ENCODE measurements around the gene CDH23.

Gene CDH23

DNA sequence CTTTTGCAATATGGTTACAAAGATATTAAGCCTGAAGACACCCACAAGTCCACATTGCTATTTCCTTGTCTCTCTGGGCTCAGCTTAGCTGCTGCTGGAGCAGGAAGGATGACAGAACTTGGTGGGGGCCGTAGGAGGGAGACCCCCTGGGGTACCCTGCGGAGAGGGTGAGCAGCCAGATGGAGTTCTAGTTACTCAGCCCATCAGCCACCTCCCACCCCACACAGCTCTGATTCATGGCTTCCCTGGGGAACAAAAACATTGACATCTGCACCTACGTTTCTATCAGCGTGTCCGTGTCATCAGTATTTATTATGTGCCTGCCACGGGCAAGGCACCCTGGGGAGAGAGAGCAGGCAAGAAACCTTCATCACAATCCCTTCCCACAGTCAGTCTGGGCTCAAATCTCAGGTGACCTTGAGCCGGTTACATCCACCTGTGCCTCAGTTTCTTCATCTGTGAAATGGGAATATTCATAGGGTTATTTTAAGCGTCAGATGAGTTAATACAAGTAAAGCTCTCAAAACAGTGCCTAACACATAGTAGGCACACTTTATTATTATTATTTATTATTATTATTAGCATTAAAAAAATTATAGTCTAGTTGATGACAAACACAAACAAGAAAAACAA lies 191.3 kb downstream of the CDH23 start:
- no peak overlapping the region for H2AFZ ChIP-seq
- H3K4me2 ChIP-seq (ENCODE audit: low read length): no peak overlapping the region
- no peak overlapping the region for H3K9ac ChIP-seq
- H3K4me3 ChIP-seq (ENCODE audit: low read depth, low read length): no peak overlapping the region
- H3K4me1 ChIP-seq: peaks cover 48% of the 10 kb centered on the region
- TF ChIP-seq, protein P1, sequence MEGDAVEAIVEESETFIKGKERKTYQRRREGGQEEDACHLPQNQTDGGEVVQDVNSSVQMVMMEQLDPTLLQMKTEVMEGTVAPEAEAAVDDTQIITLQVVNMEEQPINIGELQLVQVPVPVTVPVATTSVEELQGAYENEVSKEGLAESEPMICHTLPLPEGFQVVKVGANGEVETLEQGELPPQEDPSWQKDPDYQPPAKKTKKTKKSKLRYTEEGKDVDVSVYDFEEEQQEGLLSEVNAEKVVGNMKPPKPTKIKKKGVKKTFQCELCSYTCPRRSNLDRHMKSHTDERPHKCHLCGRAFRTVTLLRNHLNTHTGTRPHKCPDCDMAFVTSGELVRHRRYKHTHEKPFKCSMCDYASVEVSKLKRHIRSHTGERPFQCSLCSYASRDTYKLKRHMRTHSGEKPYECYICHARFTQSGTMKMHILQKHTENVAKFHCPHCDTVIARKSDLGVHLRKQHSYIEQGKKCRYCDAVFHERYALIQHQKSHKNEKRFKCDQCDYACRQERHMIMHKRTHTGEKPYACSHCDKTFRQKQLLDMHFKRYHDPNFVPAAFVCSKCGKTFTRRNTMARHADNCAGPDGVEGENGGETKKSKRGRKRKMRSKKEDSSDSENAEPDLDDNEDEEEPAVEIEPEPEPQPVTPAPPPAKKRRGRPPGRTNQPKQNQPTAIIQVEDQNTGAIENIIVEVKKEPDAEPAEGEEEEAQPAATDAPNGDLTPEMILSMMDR (IDR thresholded peaks at IDR 0.05): no peak
- H3K79me2 ChIP-seq: no peaks in the 10 kb centered on the region
- H3K27me3 ChIP-seq (ENCODE audit: control insufficient read depth, insufficient read depth, low read length): no peaks in the 10 kb centered on the region
- no peaks in the 10 kb centered on the region for H3K9me3 ChIP-seq (ENCODE audit: control insufficient read depth, low read length)
- no peak overlapping the region for H3K27ac ChIP-seq
- H3K36me3 ChIP-seq (ENCODE audit: control insufficient read depth, insufficient read depth, low read length): no peaks in the 10 kb centered on the region

DNA sequence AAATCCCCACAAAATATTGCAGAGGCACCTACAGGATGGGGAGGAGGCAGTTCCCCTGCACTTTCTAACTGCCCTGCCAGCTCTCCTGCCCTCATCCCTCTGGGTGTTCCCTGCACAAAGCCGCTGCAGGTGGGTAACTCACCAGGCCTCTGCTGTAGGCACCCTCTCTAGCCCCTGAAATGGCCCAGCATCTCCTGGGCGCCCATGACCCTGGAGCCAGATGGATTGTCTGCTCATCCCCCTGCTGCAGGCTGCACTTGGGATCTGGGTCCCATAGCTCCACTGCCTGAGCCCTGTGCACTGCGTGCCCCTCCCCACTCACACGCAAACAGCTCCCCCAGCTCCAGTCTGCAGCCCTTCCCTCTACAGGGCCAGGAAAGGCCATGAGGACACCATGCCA lies 192.0 kb downstream of the CDH23 start:
- no peaks in the 10 kb centered on the region for H3K9me3 ChIP-seq (ENCODE audit: control insufficient read depth, low read length)
- TF ChIP-seq, protein P1 (IDR thresholded peaks at IDR 0.05): no peak
- H2AFZ ChIP-seq: peak overlapping the region; percentile 38

DNA sequence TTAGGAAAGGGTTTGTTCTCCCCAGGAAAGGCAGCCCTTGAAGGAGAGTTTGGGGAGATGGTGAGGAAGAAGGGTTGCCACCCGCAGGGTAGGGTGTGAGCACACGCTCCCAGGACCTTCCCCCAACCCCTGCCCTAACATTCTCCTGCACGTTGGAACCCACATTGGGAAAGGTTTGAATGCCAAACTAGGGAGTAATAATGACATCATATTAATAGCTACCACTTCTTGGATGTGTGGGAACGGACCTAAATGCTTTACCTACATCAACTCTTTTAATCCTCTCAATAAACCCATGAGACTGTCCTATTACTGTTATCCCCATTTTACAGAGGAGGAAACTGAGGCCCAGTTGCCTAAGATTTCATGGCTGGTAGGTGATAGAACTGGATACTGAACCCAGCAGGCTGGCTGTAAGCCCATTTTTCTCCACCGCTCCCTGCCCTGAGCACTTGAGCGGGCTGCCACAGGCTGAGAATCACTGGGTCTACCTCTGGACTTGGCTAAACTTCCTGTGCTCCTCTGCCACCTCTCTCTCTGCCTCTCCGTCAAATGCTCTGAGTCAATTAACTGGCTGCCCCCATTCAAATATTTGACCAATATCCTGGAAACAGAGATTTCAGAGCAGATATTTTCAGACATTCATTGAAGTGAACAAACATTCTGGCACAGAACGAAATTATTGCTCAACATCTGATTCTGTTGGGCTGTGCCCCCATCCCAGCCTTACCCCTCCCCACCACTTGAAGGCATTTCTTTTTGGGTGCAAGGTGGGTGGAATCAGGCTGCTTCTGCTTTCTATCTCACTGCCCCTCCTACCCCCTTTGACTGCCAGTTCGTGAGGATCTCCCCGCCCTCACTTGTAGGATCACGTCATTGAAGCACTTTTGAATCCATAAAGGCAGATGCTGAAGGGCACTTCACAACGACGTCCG lies 193.2 kb downstream of the CDH23 start:
- H3K27ac ChIP-seq: peak overlapping the region; percentile 94
- H3K4me1 ChIP-seq: peaks cover 43% of the 10 kb centered on the region

More for the DNA sequence above, 192.0 kb downstream of the CDH23 start:
- Histone ChIP-seq H3K4me3 (ENCODE audit: low read depth, low read length) (no peak overlapping the region), H3K9ac (no peak overlapping the region), H3K36me3 (ENCODE audit: control insufficient read depth, insufficient read depth, low read length) (no peaks in the 10 kb centered on the region), H3K79me2 (no peaks in the 10 kb centered on the region), H3K4me1 (peaks cover 48% of the 10 kb centered on the region), H3K27ac (peak overlapping the region; percentile 94), H3K27me3 (ENCODE audit: control insufficient read depth, insufficient read depth, low read length) (no peaks in the 10 kb centered on the region), H3K4me2 (ENCODE audit: low read length) (no peak overlapping the region)

DNA sequence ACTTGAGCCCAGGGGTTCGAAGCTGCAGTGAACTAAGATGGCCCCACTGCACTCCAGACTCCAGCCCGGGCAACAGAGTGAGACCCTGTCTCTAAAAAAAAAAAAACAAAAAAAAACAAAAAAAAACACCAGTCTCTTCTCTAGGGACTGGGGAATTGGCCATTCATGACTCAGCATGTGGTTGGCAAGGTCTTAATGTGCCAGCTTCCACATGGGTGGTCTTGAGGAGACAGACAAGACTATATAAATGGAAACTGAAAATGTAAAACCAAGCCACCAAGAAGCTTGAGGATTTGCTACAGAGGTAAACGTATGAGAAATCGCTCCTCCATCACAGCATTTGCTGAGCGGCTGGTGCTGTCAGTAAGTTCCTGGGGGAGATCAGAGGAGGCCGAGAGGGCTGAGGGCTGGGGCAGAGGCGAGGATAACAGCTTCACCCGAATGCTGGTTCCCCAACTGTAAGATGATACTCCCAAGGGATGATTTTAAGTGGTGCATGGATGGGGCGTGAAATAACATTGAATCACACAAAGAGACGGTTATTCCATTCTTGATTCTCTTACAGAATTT lies 194.1 kb downstream of the CDH23 start:
- Histone ChIP-seq H3K27me3 (ENCODE audit: control insufficient read depth, insufficient read depth, low read length) (no peaks in the 10 kb centered on the region), H3K36me3 (ENCODE audit: control insufficient read depth, insufficient read depth, low read length) (no peaks in the 10 kb centered on the region), H3K27ac (peak overlapping the region; percentile 94), H3K79me2 (no peaks in the 10 kb centered on the region), H3K4me1 (peaks cover 45% of the 10 kb centered on the region), H3K9me3 (ENCODE audit: control insufficient read depth, low read length) (no peaks in the 10 kb centered on the region), H2AFZ (peak overlapping the region; percentile 36), H3K4me2 (ENCODE audit: low read length) (no peak overlapping the region), H3K4me3 (ENCODE audit: low read depth, low read length) (no peak overlapping the region), H3K9ac (no peak overlapping the region)
- TF ChIP-seq, protein P1 (IDR thresholded peaks at IDR 0.05): no peak

More for the DNA sequence above, 193.2 kb downstream of the CDH23 start:
- peak overlapping the region; percentile 36 for H2AFZ ChIP-seq
- H3K9me3 ChIP-seq (ENCODE audit: control insufficient read depth, low read length): no peaks in the 10 kb centered on the region
- H3K9ac ChIP-seq: no peak overlapping the region
- no peaks in the 10 kb centered on the region for H3K27me3 ChIP-seq (ENCODE audit: control insufficient read depth, insufficient read depth, low read length)
- TF ChIP-seq, protein P1 (IDR thresholded peaks at IDR 0.05): no peak
- H3K4me3 ChIP-seq (ENCODE audit: low read depth, low read length): no peak overlapping the region
- H3K79me2 ChIP-seq: no peaks in the 10 kb centered on the region
- H3K36me3 ChIP-seq (ENCODE audit: control insufficient read depth, insufficient read depth, low read length): no peaks in the 10 kb centered on the region
- no peak overlapping the region for H3K4me2 ChIP-seq (ENCODE audit: low read length)
